GM19395 (cell line): ENCODE measurements around the gene GCSH.

ENCODE experiments used
- ATAC-seq: cut with Tn5 transposase; IDR thresholded peaks from one replicate; pipeline ENCODE4 v1.9.1; 2021; ENCODE audit warnings: mild to moderate bottlenecking, moderate library complexity; ENCODE audit not compliant: unreplicated experiment

The GCSH gene

GRCh38 chr16:81105946-81106345, 9.8 kb upstream of the GCSH start:
- no peak for ATAC-seq

GRCh38 chr16:81101702-81102101, 5.5 kb upstream of the GCSH start:
- ATAC-seq: no peak

GRCh38 chr16:81099958-81100357, 3.8 kb upstream of the GCSH start:
- ATAC-seq: no peak

- no peak for ATAC-seq
These were observed 1.0 kb upstream of the GCSH start for GRCh38 chr16:81097230-81097629.

- ATAC-seq: no peak
These were observed 567 bp upstream of the GCSH start for GRCh38 chr16:81096715-81097208.

- peak; percentile 8 for ATAC-seq
These were observed 592 bp downstream of the GCSH start for GRCh38 chr16:81095653-81095952.

- ATAC-seq: no peak
These were observed 1.4 kb downstream of the GCSH start for GRCh38 chr16:81094771-81095251.

GRCh38 chr16:81088836-81089235, 7.4 kb downstream of the GCSH start:
- no peak for ATAC-seq

- ATAC-seq: no peak
These were observed 15.2 kb downstream of the GCSH start for GRCh38 chr16:81081014-81081413.

GRCh38 chr16:81080233-81080632, 16.0 kb downstream of the GCSH start:
- no peak for ATAC-seq

GRCh38 chr16:81077076-81077940, 18.9 kb downstream of the GCSH start, which contains the start of gene C16orf46:
C16orf46 (minus strand) TSS chr16:81077238; CDS start chr16:81063955, 13,283 bp downstream.
- ATAC-seq: peak; percentile 96

GRCh38 chr16:81076566-81077075, 19.6 kb downstream of the GCSH start:
- peak; percentile 88 for ATAC-seq

- no peak for ATAC-seq
These were observed 22.4 kb downstream of the GCSH start for GRCh38 chr16:81073560-81074330.

GRCh38 chr16:81071805-81072204, 24.4 kb downstream of the GCSH start:
- no peak for ATAC-seq

- ATAC-seq: no peak
These were observed 25.2 kb downstream of the GCSH start for GRCh38 chr16:81070979-81071378.

- ATAC-seq: no peak
These were observed 27.1 kb downstream of the GCSH start for GRCh38 chr16:81069063-81069462.

GRCh38 chr16:81067166-81067565, 29.0 kb downstream of the GCSH start:
- no peak for ATAC-seq

GRCh38 chr16:81066681-81067080, 29.5 kb downstream of the GCSH start:
- ATAC-seq: no peak

GRCh38 chr16:81061871-81062608, 34.2 kb downstream of the GCSH start:
- ATAC-seq: no peak

GRCh38 chr16:81061307-81061640, 34.9 kb downstream of the GCSH start:
- no peak for ATAC-seq
